ENCODE data around the gene KIF27.

Gene KIF27

DNA sequence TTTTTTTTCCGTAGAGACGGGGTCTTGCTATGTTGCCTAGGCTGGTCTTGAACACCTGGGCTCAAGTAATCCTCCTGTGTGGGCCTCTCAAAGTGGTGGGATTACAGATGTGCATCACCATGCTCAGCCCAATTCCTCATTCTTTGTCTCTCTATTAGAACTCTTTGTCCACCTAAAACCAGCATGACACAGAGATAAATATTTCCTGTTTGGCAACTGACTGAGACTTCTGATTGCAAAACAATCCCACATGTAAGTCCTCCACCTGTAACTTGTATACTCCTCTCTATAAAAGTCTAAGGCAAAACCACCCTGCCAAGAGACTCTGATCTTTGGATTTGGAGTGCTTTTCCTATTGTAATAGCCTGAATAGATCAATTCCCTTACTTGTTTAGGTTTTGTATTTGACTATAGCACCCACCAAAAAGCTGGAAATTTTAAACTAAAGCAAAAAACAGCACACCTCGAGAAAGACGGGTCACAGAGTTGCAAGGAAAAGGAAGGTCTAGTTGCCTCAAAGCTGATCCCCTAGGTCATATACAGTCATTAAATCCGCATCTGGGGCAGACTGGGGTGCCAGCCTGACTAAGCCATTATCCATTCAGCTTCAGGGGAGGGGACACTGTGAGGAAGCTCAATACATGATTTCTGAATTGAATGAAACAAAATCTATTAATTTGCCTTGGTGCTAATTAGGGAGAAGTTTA lies 13.5 kb upstream of the KIF27 start:
- H3K27ac ChIP-seq (ENCODE audit: low read length): no peak overlapping the region
- peaks cover 21% of the 10 kb centered on the region for H3K4me1 ChIP-seq (ENCODE audit: insufficient read depth, low read length)
- no peak overlapping the region for H3K4me3 ChIP-seq (ENCODE audit: low read depth in 1 of 2, low read length in 2 of 2)
- TF ChIP-seq EZH2 (IDR thresholded peaks at IDR 0.05; ENCODE audit: borderline replicate concordance, low read depth, low read length, severe bottlenecking): no peak
- TF ChIP-seq CTCF (IDR thresholded peaks at IDR 0.05; ENCODE audit: borderline replicate concordance, extremely low read depth, low read length, poor library complexity, severe bottlenecking): no peak
- H3K36me3 ChIP-seq (ENCODE audit: insufficient read depth, low read length): peaks cover 5% of the 10 kb centered on the region
- no peak for ATAC-seq (ENCODE audit: insufficient read depth, low read depth)
- no peaks in the 10 kb centered on the region for H3K9me3 ChIP-seq (ENCODE audit: insufficient read depth, low read length, severe bottlenecking)
- H2AFZ ChIP-seq (ENCODE audit: low read depth, low read length): no peak overlapping the region
- H4K20me1 ChIP-seq (ENCODE audit: insufficient read depth, low read length): no peaks in the 10 kb centered on the region
- no peak overlapping the region for H3K4me2 ChIP-seq (ENCODE audit: insufficient read depth, low read length)
- H3K27me3 ChIP-seq (ENCODE audit: insufficient read depth, low read length, poor library complexity): no peaks in the 10 kb centered on the region
- H3K9ac ChIP-seq (ENCODE audit: low read depth, low read length): no peak overlapping the region
- DNase-seq: no peak
- H3K79me2 ChIP-seq (ENCODE audit: insufficient read depth, low read length): no peaks in the 10 kb centered on the region

DNA sequence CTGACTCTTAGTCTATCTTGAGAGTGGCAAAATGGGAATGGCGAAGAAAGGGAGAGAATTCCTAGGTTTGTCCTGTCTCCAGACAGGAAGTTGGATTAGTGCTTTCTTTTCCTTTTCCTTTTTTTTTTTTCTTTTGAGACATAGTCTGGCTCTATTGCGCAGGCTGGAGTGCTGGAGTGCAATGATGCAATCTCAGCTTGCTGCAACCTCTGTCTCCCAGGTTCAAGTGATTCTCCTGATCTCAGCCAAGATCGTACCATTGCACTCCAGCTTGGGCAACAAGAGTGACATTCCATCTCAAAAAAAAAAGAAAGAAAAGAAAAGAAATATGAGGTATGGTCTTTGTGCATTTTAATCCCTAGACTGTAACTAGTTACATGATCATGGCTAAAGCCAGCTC lies 12.6 kb upstream of the KIF27 start:
- H2AFZ ChIP-seq (ENCODE audit: low read depth, low read length): no peak overlapping the region
- peaks cover 21% of the 10 kb centered on the region for H3K4me1 ChIP-seq (ENCODE audit: insufficient read depth, low read length)
- no peaks in the 10 kb centered on the region; the same call in 1 of the 2 replicates for H3K36me3 ChIP-seq (ENCODE audit: insufficient read depth, low read length)
- no peak overlapping the region for H3K4me2 ChIP-seq (ENCODE audit: insufficient read depth, low read length)
- no peaks in the 10 kb centered on the region for H3K27me3 ChIP-seq (ENCODE audit: insufficient read depth, low read length, poor library complexity)
- H3K9ac ChIP-seq (ENCODE audit: low read depth, low read length): no peak overlapping the region
- ATAC-seq (ENCODE audit: insufficient read depth, low read depth) (no peak), DNase-seq (no peak)
- no peak overlapping the region for H3K27ac ChIP-seq (ENCODE audit: low read length)
- H3K9me3 ChIP-seq (ENCODE audit: insufficient read depth, low read length, severe bottlenecking): no peaks in the 10 kb centered on the region
- no peak overlapping the region for H3K4me3 ChIP-seq (ENCODE audit: low read depth in 1 of 2, low read length in 2 of 2)
- no peaks in the 10 kb centered on the region for H3K79me2 ChIP-seq (ENCODE audit: insufficient read depth, low read length)
- no peaks in the 10 kb centered on the region for H4K20me1 ChIP-seq (ENCODE audit: insufficient read depth, low read length)
- TF ChIP-seq EZH2 (IDR thresholded peaks at IDR 0.05; ENCODE audit: borderline replicate concordance, low read depth, low read length, severe bottlenecking) (no peak), CTCF (IDR thresholded peaks at IDR 0.05; ENCODE audit: borderline replicate concordance, extremely low read depth, low read length, poor library complexity, severe bottlenecking) (no peak)

DNA sequence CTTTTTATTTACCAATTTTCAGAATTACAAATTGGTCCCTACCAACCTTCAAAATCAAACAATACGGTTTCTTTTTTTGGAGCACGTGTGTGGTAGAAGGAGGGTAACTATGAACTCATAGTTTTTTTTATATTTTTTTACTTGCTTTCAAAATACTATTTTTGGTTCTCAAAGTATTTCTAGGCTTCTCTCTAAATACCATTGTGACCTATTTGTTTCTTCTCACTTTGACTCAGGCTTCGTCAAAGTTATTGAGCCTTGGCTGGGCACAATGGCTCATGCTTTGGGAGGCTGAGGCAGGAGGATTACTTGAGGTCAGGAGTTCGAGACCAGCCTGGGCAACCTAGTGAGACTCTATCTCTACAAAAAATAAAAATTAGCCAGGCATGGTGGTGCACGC lies 11.6 kb upstream of the KIF27 start:
- DNase-seq (no peak), ATAC-seq (ENCODE audit: insufficient read depth, low read depth) (no peak)
- Histone ChIP-seq H3K36me3 (ENCODE audit: insufficient read depth, low read length) (no peaks in the 10 kb centered on the region; the same call in 1 of the 2 replicates), H4K20me1 (ENCODE audit: insufficient read depth, low read length) (no peaks in the 10 kb centered on the region), H3K27ac (ENCODE audit: low read length) (no peak overlapping the region), H3K27me3 (ENCODE audit: insufficient read depth, low read length, poor library complexity) (no peaks in the 10 kb centered on the region), H3K79me2 (ENCODE audit: insufficient read depth, low read length) (no peaks in the 10 kb centered on the region), H3K4me1 (ENCODE audit: insufficient read depth, low read length) (peaks cover 21% of the 10 kb centered on the region), H3K4me2 (ENCODE audit: insufficient read depth, low read length) (no peak overlapping the region), H3K9me3 (ENCODE audit: insufficient read depth, low read length, severe bottlenecking) (no peaks in the 10 kb centered on the region), H2AFZ (ENCODE audit: low read depth, low read length) (no peak overlapping the region), H3K4me3 (ENCODE audit: low read depth in 1 of 2, low read length in 2 of 2) (no peak overlapping the region), H3K9ac (ENCODE audit: low read depth, low read length) (no peak overlapping the region)
- TF ChIP-seq EZH2 (IDR thresholded peaks at IDR 0.05; ENCODE audit: borderline replicate concordance, low read depth, low read length, severe bottlenecking) (no peak), CTCF (IDR thresholded peaks at IDR 0.05; ENCODE audit: borderline replicate concordance, extremely low read depth, low read length, poor library complexity, severe bottlenecking) (no peak)
